DOHH2 (cell line): ENCODE measurements around the gene AZGP1.

Experiments used
- EZH2phosphoT487 ChIP-seq: fragments of 200-600 bp; sonication (generic); IDR thresholded peaks from 2 replicates; pipeline ENCODE4 v1.6.1; 2017; ENCODE audit warnings: borderline replicate concordance, mild to moderate bottlenecking, antibody characterized with exemption, low read length, moderate library complexity, mixed read lengths
- TF ChIP-seq, protein P1 (sequence below): fragments of 200-600 bp; sonication (generic); IDR thresholded peaks from one replicate; pipeline ENCODE4 v1.5.1; 2014; ENCODE audit warnings: antibody characterized with exemption, mild to moderate bottlenecking, low read depth, low read length; ENCODE audit not compliant: poor library complexity, severe bottlenecking

DNA sequence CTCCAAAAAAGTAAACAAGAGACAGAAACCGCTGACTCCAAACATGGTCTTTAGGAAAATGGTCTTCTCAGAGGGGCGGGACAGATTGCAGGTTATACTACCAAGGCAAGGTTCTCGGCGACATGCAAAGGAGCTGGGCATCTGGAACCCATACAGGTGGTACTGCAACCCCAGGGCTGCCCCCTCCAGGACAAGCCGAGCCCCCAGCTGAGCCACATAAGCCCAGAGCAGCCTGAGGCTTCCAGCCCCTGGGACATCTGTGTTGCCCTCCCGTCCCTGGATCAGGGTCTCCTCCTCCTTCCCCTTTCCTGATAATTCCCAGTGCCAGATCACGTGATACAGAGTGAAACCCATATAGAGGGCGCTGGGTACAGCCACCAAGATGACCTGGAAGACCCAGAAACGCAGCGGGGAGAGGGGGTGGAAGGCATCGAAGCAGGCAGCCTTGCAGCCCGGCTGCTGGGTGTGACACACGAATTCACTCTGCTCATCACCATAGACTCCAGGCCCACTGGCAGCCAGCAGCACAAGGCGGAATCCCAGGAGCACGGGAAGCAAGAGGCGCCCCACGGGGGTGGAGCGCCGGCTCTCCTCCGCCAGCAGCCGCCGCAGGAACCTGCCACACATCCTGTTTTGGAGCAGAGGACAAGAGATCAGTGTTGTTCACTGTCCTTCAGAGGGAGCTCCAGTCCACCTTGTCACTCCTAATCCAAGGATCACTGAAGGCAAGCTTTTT, 46.7 kb downstream of the AZGP1 start, which contains the start of gene GJC3:
- TF ChIP-seq, protein P1, sequence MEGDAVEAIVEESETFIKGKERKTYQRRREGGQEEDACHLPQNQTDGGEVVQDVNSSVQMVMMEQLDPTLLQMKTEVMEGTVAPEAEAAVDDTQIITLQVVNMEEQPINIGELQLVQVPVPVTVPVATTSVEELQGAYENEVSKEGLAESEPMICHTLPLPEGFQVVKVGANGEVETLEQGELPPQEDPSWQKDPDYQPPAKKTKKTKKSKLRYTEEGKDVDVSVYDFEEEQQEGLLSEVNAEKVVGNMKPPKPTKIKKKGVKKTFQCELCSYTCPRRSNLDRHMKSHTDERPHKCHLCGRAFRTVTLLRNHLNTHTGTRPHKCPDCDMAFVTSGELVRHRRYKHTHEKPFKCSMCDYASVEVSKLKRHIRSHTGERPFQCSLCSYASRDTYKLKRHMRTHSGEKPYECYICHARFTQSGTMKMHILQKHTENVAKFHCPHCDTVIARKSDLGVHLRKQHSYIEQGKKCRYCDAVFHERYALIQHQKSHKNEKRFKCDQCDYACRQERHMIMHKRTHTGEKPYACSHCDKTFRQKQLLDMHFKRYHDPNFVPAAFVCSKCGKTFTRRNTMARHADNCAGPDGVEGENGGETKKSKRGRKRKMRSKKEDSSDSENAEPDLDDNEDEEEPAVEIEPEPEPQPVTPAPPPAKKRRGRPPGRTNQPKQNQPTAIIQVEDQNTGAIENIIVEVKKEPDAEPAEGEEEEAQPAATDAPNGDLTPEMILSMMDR: peak; percentile 31
- TF ChIP-seq EZH2phosphoT487: no peak
